Kidney (tissue), 14 donors: ENCODE data around the gene NDFIP1. TPM values are rescaled to one million over a fixed set of nuclear protein-coding genes. Genes with fewer than 3 reads are reported as not detected.

ENCODE experiments used
- DNase-seq, 5 donors: peaks; one replicate each; pipeline ENCODE4 v3.0.0-alpha.2; 2013 to 2020
- FAIRE-seq: peaks from 2 replicates; lab custom pipeline; 2012; peaks lifted over from hg19 to GRCh38; lab: Jason Lieb, UNC
- H3K27ac ChIP-seq, 2 donors: one replicate each; pipeline ENCODE4 v1.7.0; 2013; ENCODE audit warnings: low read depth in 2 of 2, low read length in 2 of 2, inconsistent platforms in 1 of 2
- H3K27me3 ChIP-seq: one replicate; pipeline ENCODE4 v1.7.1; 2013; ENCODE audit warnings: low read length, inconsistent platforms; ENCODE audit not compliant: control insufficient read depth, insufficient read depth
- H3K36me3 ChIP-seq, 3 donors: one replicate each; pipeline versions ENCODE4 v1.7.0 to v1.7.1; 2013; ENCODE audit warnings: low read length in 3 of 3, control low read depth in 1 of 3, inconsistent platforms in 1 of 3; ENCODE audit not compliant: insufficient read depth in 3 of 3, control insufficient read depth in 2 of 3
- H3K4me1 ChIP-seq, 3 donors: one replicate each; pipeline versions ENCODE4 v1.7.0 to v1.7.1; 2013; ENCODE audit warnings: low read length in 3 of 3, inconsistent platforms in 1 of 3, low read depth in 1 of 3; ENCODE audit not compliant: control insufficient read depth in 2 of 3, insufficient read depth in 2 of 3
- H3K4me3 ChIP-seq, 3 donors: one replicate each; pipeline versions ENCODE4 v1.7.0 to v1.8.1; 2013; ENCODE audit warnings: low read length in 3 of 3, control low read depth in 1 of 3, inconsistent platforms in 1 of 3
- H3K9ac ChIP-seq, 3 donors: one replicate each; pipeline versions ENCODE4 v1.7.0 to v1.7.1; 2013; ENCODE audit warnings: low read length in 3 of 3, control low read depth in 1 of 3, inconsistent platforms in 1 of 3
- H3K9me3 ChIP-seq, 3 donors: one replicate each; pipeline versions ENCODE4 v1.7.0 to v1.7.1; 2013; ENCODE audit warnings: low read length in 3 of 3, control low read depth in 1 of 3, inconsistent platforms in 1 of 3; ENCODE audit not compliant: control insufficient read depth in 2 of 3, insufficient read depth in 1 of 3
- CTCF ChIP-seq: IDR thresholded peaks from 3 replicates; pipeline ENCODE4 v1.5.1; 2012; ENCODE audit warnings: mild to moderate bottlenecking, moderate library complexity, borderline replicate concordance; ENCODE audit not compliant: insufficient read depth; ENCODE audit errors: extremely low read depth
- intact Hi-C: fragments of 100-400 bp; cut with DNase I; formaldehyde crosslinking; loops from one replicate; pipeline ENCODE4 v1.11.1; 2022
- polyA plus RNA-seq: library from polyadenylated mRNA; stranded (reverse); fragments of 350-450 nt; fragmentation: Illumina TruSeq; extraction: RNeasy Lipid Tissue Mini Kit (QIAGEN cat#74804); gene quantifications from one replicate; pipeline ENCODE4 v1.2.3, GENCODE V29; 2014; ENCODE audit warnings: low read depth, low replicate concordance; ENCODE audit not compliant: insufficient read depth
- total RNA-seq: library from RNA; stranded (reverse); fragmentation: NEBNext Ultra II Directional; extraction: Animal tissue kit (Norgen Biotek cat#: 25700); gene quantifications from one replicate; pipeline ENCODE4 v1.2.1, GENCODE V29; 2021
- donor health status: control.
- donor health status: control.
- donor health status: control.
- donor health status: control.
- donor health status: control.
- donor health status: DM: yes; HTN: yes; CAD: no.
- donor health status: Normal renal cell carcinoma (clear cell type).

Gene NDFIP1
- total and polyA plus RNA-seq, 2 donors from 2014 or later, result 92.8 to 107 TPM

- H3K36me3 ChIP-seq, result no peaks in the 10 kb centered on the region
- H3K9me3 ChIP-seq, result no peaks in the 10 kb centered on the region
- no peak overlapping the region for H3K9ac ChIP-seq
- FAIRE-seq, result no peak
- TF ChIP-seq CTCF, result no peak
- H3K4me3 ChIP-seq, result no peak overlapping the region
- no peak for DNase-seq
- intact Hi-C loops, result no loop called here
- no peaks in the 10 kb centered on the region for H3K4me1 ChIP-seq
- H3K27ac ChIP-seq, result no peak overlapping the region
- no peaks in the 10 kb centered on the region for H3K27me3 ChIP-seq
These were observed 93.7 kb downstream of the NDFIP1 start for GRCh38 chr5:142202282-142202681.

Other genes with a start within 250 kb of the NDFIP1 start
- 147 TPM for gene PCDH1, start 230.4 kb upstream of the NDFIP1 start, total RNA-seq
- gene PCDH1, start 230.4 kb upstream of the NDFIP1 start, polyA plus RNA-seq, result 37.3 TPM
- 82.3 TPM for gene DELE1, start 184.9 kb upstream of the NDFIP1 start, total RNA-seq
- gene DELE1, start 184.9 kb upstream of the NDFIP1 start, polyA plus RNA-seq, result 67.7 TPM
- gene PCDH12, start 150.6 kb upstream of the NDFIP1 start, total RNA-seq, result 14.1 TPM
- 7.4 TPM for gene PCDH12, start 150.6 kb upstream of the NDFIP1 start, polyA plus RNA-seq
- 69.3 TPM for gene RNF14, start 139.7 kb upstream of the NDFIP1 start, total RNA-seq
- 53.5 TPM for gene RNF14, start 139.7 kb upstream of the NDFIP1 start, polyA plus RNA-seq
- 30.1 TPM for gene GNPDA1, start 95.8 kb upstream of the NDFIP1 start, total RNA-seq
- 76.6 TPM for gene GNPDA1, start 95.8 kb upstream of the NDFIP1 start, polyA plus RNA-seq
- 16.6 TPM for gene SPRY4, start 216.2 kb downstream of the NDFIP1 start, total RNA-seq
- 6.0 TPM for gene SPRY4, start 216.2 kb downstream of the NDFIP1 start, polyA plus RNA-seq